GM12872 (cell line): ENCODE results near the gene JRKL.

ENCODE experiments used
- TF ChIP-seq, protein P1 (sequence below): IDR thresholded peaks from 3 replicates; pipeline ENCODE4 v1.5.1; 2011; ENCODE audit warnings: low read depth, mild to moderate bottlenecking, low read length, moderate library complexity; ENCODE audit not compliant: insufficient read depth

The JRKL gene

GRCh38 chr11:96389720-96390487, at the start of gene JRKL, which contains the start of gene CCDC82:
Gene JRKL, plus strand, starts transcription at chr11:96390013. Its CDS starts 637 bp downstream, at chr11:96390650.
Gene CCDC82, minus strand, starts transcription at chr11:96389912. Its CDS starts 5,165 bp downstream, at chr11:96384747.
- TF ChIP-seq, protein P1, sequence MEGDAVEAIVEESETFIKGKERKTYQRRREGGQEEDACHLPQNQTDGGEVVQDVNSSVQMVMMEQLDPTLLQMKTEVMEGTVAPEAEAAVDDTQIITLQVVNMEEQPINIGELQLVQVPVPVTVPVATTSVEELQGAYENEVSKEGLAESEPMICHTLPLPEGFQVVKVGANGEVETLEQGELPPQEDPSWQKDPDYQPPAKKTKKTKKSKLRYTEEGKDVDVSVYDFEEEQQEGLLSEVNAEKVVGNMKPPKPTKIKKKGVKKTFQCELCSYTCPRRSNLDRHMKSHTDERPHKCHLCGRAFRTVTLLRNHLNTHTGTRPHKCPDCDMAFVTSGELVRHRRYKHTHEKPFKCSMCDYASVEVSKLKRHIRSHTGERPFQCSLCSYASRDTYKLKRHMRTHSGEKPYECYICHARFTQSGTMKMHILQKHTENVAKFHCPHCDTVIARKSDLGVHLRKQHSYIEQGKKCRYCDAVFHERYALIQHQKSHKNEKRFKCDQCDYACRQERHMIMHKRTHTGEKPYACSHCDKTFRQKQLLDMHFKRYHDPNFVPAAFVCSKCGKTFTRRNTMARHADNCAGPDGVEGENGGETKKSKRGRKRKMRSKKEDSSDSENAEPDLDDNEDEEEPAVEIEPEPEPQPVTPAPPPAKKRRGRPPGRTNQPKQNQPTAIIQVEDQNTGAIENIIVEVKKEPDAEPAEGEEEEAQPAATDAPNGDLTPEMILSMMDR = no peak

DNA sequence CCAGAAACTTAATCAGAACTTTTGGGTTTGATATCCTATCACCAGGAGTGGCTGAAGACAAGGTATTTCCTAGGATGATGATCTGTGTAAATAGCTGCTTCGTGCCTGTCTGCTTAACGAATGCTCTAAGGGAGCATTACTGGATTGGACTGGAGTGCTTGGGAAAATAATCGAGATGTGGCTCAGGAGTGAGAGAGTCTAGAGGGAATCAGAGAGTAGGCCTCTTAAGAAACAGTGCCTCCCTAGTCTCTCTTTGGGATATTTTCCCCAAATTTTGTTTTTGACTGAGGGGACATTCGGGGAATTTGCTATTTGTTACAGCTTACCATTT, 49.3 kb upstream of the JRKL start:
- TF ChIP-seq, protein P1 = no peak

- TF ChIP-seq, protein P1 = peak; percentile 68
Measured at GRCh38 chr11:96341211-96342013, 48.4 kb upstream of the JRKL start.

DNA sequence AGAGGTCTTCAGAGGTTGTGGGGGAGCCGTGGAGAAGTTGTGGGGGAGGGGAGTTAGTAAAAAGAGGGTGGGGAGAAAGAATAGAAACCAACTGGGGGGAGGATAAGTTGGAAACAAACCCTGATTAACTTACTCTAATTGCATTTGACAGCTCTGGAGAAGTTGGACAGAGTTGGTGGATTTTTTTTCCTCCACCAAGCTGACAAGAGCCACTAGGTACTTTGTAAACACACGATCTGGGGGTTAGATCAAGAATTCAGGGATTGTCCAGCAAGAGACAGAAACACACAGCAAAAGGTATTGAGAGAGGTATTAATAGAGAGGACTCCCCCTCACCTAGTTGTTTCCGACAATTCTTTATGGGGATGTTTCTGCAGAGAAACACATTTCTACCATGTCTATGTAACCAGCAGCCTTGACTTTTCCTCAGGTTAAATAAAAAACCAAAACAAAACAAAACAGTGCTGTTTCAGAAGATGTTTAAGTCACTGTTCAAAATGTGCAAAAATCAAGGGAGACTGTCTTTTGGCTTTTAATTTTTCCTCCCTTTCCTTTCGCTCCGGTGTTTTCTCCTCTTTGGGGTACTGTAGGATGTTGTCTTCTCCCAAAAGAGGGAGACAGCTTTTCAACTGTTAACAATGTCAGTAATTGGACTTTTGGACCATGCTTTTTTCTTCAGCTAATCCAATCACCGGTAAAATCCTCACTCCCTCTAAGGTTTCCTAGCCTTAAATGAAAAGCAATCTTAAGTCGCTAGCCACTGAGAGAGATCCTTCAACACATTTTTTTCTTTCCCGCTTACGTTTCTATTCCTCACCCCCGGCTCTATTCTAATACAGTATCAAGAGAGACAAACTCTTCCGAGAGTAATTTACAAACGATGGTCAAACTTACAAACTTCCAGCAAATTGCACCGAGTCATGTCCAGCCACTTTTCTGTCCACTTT, 47.5 kb upstream of the JRKL start:
- TF ChIP-seq, protein P1 = no peak

DNA sequence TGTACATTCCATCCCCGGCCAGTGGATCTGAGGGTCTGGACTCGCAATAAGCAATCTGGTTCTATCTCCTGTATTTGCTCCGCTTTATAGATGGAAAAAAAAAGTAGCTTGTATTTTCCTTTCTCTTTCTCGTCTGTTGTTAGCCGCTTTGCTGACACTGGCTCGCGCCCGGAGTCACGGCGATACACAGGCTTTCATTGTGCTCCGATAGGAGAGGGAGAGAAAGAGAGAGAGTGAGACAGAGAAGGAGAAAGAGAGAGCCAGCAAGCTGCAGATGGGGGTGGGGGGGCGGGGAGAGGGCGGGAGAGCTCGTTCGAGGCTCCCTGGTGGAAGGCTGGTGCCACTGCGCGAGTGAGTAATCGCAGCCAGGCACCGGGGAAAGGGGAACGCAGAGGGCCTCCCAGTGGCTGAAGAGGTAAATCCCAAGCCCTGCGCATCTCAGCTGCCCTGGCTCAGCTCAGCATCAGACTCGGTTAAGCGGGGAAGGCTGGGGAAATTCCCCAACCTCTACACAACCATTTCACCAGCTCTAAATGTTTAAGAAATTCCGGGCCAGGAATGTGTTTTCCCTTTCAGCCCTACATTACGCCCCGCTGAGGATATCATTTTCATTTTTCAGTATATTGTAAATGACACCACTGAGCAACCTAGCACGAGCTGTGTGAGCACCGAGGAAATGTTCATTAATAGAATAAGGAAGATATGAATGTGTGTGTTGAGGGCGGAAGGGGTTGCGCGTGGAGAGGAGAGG, 46.7 kb upstream of the JRKL start, which contains the start of gene MAML2:
MAML2 (minus strand) TSS at position 235 of the 751 bp plus-strand sequence. CDS start 1,300 bp downstream, outside the sequence.
- TF ChIP-seq, protein P1 = peak; percentile 92

DNA sequence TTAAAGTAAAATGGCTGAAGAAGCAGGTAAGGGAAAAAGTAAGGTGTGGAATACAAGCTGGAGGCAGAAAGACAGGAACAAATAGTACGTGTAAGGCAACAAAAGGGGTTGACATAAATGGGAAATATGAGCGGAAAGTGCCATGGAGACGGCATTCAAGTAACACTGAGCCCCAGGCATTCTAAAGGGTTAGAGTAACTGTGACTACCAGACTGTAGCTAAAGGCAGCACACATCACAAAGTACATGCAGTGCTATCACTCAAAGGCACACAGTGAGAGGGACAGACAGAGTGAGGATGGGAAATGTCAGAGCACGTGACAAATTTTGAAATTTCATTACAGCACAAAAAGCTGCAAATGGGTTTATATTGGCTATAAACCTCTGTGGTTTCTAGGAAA, 33.0 kb upstream of the JRKL start:
- TF ChIP-seq, protein P1 = no peak
